ENCODE data around the gene DCUN1D2.

GRCh38 chr13:113489549-113490495, 689 bp downstream of the DCUN1D2 start:
- TF ChIP-seq CTCF (IDR thresholded peaks at IDR 0.05) (no peak), POLR2A (IDR thresholded peaks at IDR 0.05) (no peak)
